SU-DHL-6 (cell line): ENCODE measurements around the gene USP7.

Source experiments
- EZH2phosphoT487 ChIP-seq: fragments of 200-600 bp; sonication (generic), shearing (Covaris generic); conservative IDR thresholded peaks from 2 replicates; pipeline ENCODE4 v1.6.1; 2018; ENCODE audit warnings: mild to moderate bottlenecking, antibody characterized with exemption, low read length, moderate library complexity, mixed read lengths
- TF ChIP-seq, protein P1 (sequence below): fragments of 200-600 bp; sonication (generic); IDR thresholded peaks from one replicate; pipeline ENCODE4 v1.5.1; 2017; ENCODE audit warnings: antibody characterized with exemption, mild to moderate bottlenecking, low read length, moderate library complexity; ENCODE audit not compliant: insufficient read depth, poor library complexity, severe bottlenecking

- TF ChIP-seq, protein P1, sequence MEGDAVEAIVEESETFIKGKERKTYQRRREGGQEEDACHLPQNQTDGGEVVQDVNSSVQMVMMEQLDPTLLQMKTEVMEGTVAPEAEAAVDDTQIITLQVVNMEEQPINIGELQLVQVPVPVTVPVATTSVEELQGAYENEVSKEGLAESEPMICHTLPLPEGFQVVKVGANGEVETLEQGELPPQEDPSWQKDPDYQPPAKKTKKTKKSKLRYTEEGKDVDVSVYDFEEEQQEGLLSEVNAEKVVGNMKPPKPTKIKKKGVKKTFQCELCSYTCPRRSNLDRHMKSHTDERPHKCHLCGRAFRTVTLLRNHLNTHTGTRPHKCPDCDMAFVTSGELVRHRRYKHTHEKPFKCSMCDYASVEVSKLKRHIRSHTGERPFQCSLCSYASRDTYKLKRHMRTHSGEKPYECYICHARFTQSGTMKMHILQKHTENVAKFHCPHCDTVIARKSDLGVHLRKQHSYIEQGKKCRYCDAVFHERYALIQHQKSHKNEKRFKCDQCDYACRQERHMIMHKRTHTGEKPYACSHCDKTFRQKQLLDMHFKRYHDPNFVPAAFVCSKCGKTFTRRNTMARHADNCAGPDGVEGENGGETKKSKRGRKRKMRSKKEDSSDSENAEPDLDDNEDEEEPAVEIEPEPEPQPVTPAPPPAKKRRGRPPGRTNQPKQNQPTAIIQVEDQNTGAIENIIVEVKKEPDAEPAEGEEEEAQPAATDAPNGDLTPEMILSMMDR, result no peak
- TF ChIP-seq EZH2phosphoT487, result no peak
These were observed 20.5 kb downstream of the USP7 start for GRCh38 chr16:8943001-8943763.
